Heart left ventricle (tissue), 16 donors: ENCODE data around the gene FHL2. TPM values are rescaled to one million over a fixed set of nuclear protein-coding genes. Genes with fewer than 3 reads are reported as not detected.
A peak's percentile ranks its signal among the peaks of the same experiment; 100 is the strongest.

Source experiments
- ATAC-seq, 4 donors: fragments of 200-7000 bp; cut with Tn5 transposase; one replicate each; pipeline ENCODE4 v1.9.1; 2020 to 2022; ENCODE audit warnings: moderate library complexity in 4 of 4, mild to moderate bottlenecking in 3 of 4, moderate number of reproducible peaks in 1 of 4
- DNase-seq, 5 donors: peaks; one replicate each; pipeline ENCODE4 v3.0.0-alpha.2; 2020
- H3K27ac ChIP-seq, 12 donors: fragments of 200-600 bp; sonication (generic) in 4 of 12; one replicate each; pipeline versions ENCODE4 v1.5.0 to v1.8.0; 2016 to 2022; ENCODE audit warnings: mild to moderate bottlenecking in 2 of 12
- H3K27me3 ChIP-seq, 9 donors: fragments of 200-600 bp; sonication (generic) in 2 of 9; one replicate each; pipeline versions ENCODE4 v1.5.1 to v1.8.0; 2016 to 2022; ENCODE audit warnings: mild to moderate bottlenecking in 3 of 9
- H3K36me3 ChIP-seq, 9 donors: fragments of 200-600 bp; sonication (generic) in 2 of 9; one replicate each; pipeline versions ENCODE4 v1.5.0 to v1.8.0; 2018 to 2022; ENCODE audit warnings: mild to moderate bottlenecking in 2 of 9
- H3K4me1 ChIP-seq, 12 donors: fragments of 200-600 bp; sonication (generic) in 4 of 12; one replicate each; pipeline versions ENCODE4 v1.5.0 to v1.8.0; 2016 to 2022; ENCODE audit warnings: mild to moderate bottlenecking in 3 of 12
- H3K4me3 ChIP-seq, 12 donors: fragments of 200-600 bp; sonication (generic) in 4 of 12; one replicate each; pipeline versions ENCODE4 v1.5.0 to v1.8.0; 2017 to 2022; ENCODE audit warnings: mild to moderate bottlenecking in 9 of 12, moderate library complexity in 4 of 12
- H3K9me3 ChIP-seq, 12 donors: fragments of 200-600 bp; sonication (generic) in 4 of 12; one replicate each; pipeline versions ENCODE4 v1.5.0 to v1.8.0; 2016 to 2022; ENCODE audit warnings: mild to moderate bottlenecking in 1 of 12
- POLR2A ChIP-seq, 2 donors: fragments of 450-650 bp; IDR thresholded peaks; one replicate each; pipeline ENCODE4 v1.6.1; 2017; ENCODE audit warnings: antibody characterized with exemption in 2 of 2, mild to moderate bottlenecking in 2 of 2, moderate library complexity in 2 of 2
- WGBS, 4 donors: extraction: QIAGEN DNeasy Blood & Tissue Kit in 2 of 4; methylation state at CpG; one replicate each; pipeline versions ENCODE4 v1.1.5 to v1.1.7; 2013 to 2018; 5-methylcytosine and 5-hydroxymethylcytosine counted together
- intact Hi-C, 10 donors: fragments of 100-400 bp; cut with DNase I; formaldehyde crosslinking; loops; one replicate each; pipeline versions ENCODE4 v1.11.1 to v1.14.2; 2022
- polyA plus RNA-seq, 2 donors: library from polyadenylated mRNA; stranded (reverse); fragments of 200-250 nt; gene quantifications; one replicate each; pipeline ENCODE4 v1.2.3, GENCODE V29; 2013
- total RNA-seq, 9 donors: library from RNA; depleted of rRNA in 2 of 9; stranded (reverse); fragments of >200 nt in 2 of 9; fragmentation: NEBNext Ultra II Directional in 3 of 9; extraction: Animal tissue kit (Norgen Biotek cat#: 25700) in 3 of 9; gene quantifications; one replicate each; pipeline versions ENCODE4 v1.1.0 to v1.2.4, GENCODE V29; 2016 to 2023
- TF ChIP-seq, protein P1 (sequence below), 12 donors: fragments of 200-600 bp; sonication (generic) in 4 of 12; IDR thresholded peaks; one replicate each; pipeline versions ENCODE4 v1.5.0 to v1.8.0; 2018 to 2022; ENCODE audit warnings: antibody characterized with exemption in 12 of 12, mild to moderate bottlenecking in 5 of 12
- donor health status: ischemic (EF 13 %, LVEDD 7.1; RV severe dilation, severe dysfunction).
- donor health status: healthy with polysubstance abuse.
- donor health status: DM: no; HTN: yes; CAD: no.
- donor health status: DM: no; HTN: no; CAD: no.
- donor health status: ischemic (EF 25% LVEDD 6.9; RV normal size, moderate dysfunction).
- donor health status: ischemic (EF 25% LVEDD 5.7; RV mildly dilated, moderate dysfunction).
- donor health status: healthy.
- donor health status: DM: yes; HTN: yes; CAD: no.
- donor health status: ischemic (EF 35%, LVEDD 5.7; RV mildly dilated, moderate dysfunction).
- donor health status: nonischemic (EF 11% LVEDD 7.7; RV severe dilation, severe dysfunction).
- donor health status: DM: yes; HTN: yes; CAD: no.
- donor health status: PGD.
- donor health status: ischemic (EF 29% LVEDD 5.4; RV normal size, mild dysfunction).
- donor health status: nonischemic (EF 23%, LVEDD 6.1; RV moderate dilation, normal function).

The FHL2 gene
- total and polyA plus RNA-seq, 11 donors: 649 to 4,692 (median 1,165) TPM

- DNase-seq: peak in 2 of 5 donors; percentile 39 to 40
- peaks cover 0 to 80% (median 34%) of the 10 kb centered on the region in 9 donors for H3K36me3 ChIP-seq
Observed at GRCh38 chr2:105375001-105375561, 23.8 kb downstream of the FHL2 start.

DNA sequence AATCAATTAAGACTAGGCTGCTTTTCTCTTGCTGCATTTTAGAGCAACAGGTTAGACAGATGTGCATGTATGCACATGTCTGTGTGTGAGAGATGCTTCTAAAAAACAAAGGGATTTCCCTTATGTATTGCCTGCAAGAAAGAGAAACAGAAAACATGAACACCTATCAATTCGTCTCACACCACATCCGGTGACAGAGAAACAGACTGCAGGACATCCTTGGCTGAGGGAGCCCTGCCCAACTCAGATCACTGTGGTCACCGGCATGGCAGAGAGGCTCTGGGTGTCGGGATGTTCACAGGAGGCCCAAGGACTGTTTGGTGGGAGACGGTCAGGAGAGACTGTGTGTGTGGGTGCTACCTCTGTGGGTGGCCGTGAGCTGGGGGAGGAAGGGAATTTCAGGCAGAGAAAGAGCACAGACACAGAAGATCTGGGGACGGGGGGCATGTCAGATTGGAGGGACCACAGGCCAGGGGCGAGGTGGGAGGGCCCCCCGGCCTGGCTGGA, 24.9 kb downstream of the FHL2 start:
- H3K36me3 ChIP-seq: peaks cover 0 to 88% (median 45%) of the 10 kb centered on the region in 9 donors
- intact Hi-C loops: loop anchor here in 2 of 10 donors (5.0 kb wide), 2 partner anchors 38 to 143 kb away; no protein-coding TSS in a partner anchor
- H3K4me3 ChIP-seq: no peak overlapping the region
- H3K9me3 ChIP-seq: no peaks in the 10 kb centered on the region
- DNase-seq (peak in 2 of 5 donors; percentile 24 to 53), ATAC-seq (peak; percentile 6 to 18 (median 8))
- H3K27me3 ChIP-seq: no peaks in the 10 kb centered on the region
- H3K4me1 ChIP-seq: peaks cover 3 to 100% (median 68%) of the 10 kb centered on the region in 12 donors
- WGBS, 4 donors: 49 to 63% (median 57%) methylated on average over 9 of the region's 9 CpGs
- TF ChIP-seq POLR2A (IDR thresholded peaks at IDR 0.05): no peak
- TF ChIP-seq, protein P1, sequence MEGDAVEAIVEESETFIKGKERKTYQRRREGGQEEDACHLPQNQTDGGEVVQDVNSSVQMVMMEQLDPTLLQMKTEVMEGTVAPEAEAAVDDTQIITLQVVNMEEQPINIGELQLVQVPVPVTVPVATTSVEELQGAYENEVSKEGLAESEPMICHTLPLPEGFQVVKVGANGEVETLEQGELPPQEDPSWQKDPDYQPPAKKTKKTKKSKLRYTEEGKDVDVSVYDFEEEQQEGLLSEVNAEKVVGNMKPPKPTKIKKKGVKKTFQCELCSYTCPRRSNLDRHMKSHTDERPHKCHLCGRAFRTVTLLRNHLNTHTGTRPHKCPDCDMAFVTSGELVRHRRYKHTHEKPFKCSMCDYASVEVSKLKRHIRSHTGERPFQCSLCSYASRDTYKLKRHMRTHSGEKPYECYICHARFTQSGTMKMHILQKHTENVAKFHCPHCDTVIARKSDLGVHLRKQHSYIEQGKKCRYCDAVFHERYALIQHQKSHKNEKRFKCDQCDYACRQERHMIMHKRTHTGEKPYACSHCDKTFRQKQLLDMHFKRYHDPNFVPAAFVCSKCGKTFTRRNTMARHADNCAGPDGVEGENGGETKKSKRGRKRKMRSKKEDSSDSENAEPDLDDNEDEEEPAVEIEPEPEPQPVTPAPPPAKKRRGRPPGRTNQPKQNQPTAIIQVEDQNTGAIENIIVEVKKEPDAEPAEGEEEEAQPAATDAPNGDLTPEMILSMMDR (IDR thresholded peaks at IDR 0.05): no peak
- peak overlapping the region; percentile 54 to 94 (median 78) for H3K27ac ChIP-seq

More at GRCh38 chr2:105375001-105375561, 23.8 kb downstream of the FHL2 start:
- intact Hi-C loops: loop anchor here in 1 of 10 donors (5.0 kb wide), 1 partner anchor 62 kb away; no protein-coding TSS in a partner anchor
- Histone ChIP-seq H3K4me1 (peaks cover 3 to 100% (median 69%) of the 10 kb centered on the region in 12 donors), H3K4me3 (no peak overlapping the region), H3K9me3 (no peaks in the 10 kb centered on the region), H3K27me3 (no peaks in the 10 kb centered on the region), H3K27ac (peak overlapping the region; percentile 54 to 94 (median 78))
- TF ChIP-seq, protein P1 (IDR thresholded peaks at IDR 0.05): no peak
- no peak for TF ChIP-seq POLR2A (IDR thresholded peaks at IDR 0.05)
- 20 to 31% (median 28%) methylated on average over 15 of the region's 15 CpGs for WGBS, 4 donors
- peak; percentile 4 to 12 (median 5) for ATAC-seq

GRCh38 chr2:105373344-105373781, 25.5 kb downstream of the FHL2 start:
- Histone ChIP-seq H3K9me3 (no peaks in the 10 kb centered on the region), H3K27ac (peak overlapping the region; percentile 54 to 94 (median 78)), H3K36me3 (peaks cover 0 to 88% (median 50%) of the 10 kb centered on the region in 9 donors), H3K4me1 (peaks cover 3 to 100% (median 66%) of the 10 kb centered on the region in 12 donors), H3K27me3 (no peaks in the 10 kb centered on the region), H3K4me3 (no peak overlapping the region)
- intact Hi-C loops: loop anchor here in 2 of 10 donors (5.0 kb wide), 2 partner anchors 39 to 144 kb away; no protein-coding TSS in a partner anchor
- DNase-seq: peak in 4 of 5 donors; percentile 70 to 87 (median 76)
- peak; percentile 5 to 42 (median 26) for ATAC-seq
- TF ChIP-seq, protein P1 (IDR thresholded peaks at IDR 0.05): no peak
- 40 to 58% (median 48%) methylated on average over 7 to 9 of the region's 9 CpGs for WGBS, 4 donors

- ATAC-seq (no peak), DNase-seq (peak in 1 of 5 donors; percentile 24)
- TF ChIP-seq, protein P1 (IDR thresholded peaks at IDR 0.05): no peak
- no peak for TF ChIP-seq POLR2A (IDR thresholded peaks at IDR 0.05)
- whole genome bisulfite sequencing, 4 donors: 25 to 54% (median 44%) methylated on average over 4 of the region's 4 CpGs
- no peaks in the 10 kb centered on the region for H3K27me3 ChIP-seq
- H3K4me1 ChIP-seq: peaks cover 3 to 92% (median 58%) of the 10 kb centered on the region in 12 donors
- intact Hi-C loops: loop anchor here in 3 of 10 donors (2.0 to 5.0 kb wide), 4 partner anchors 40 to 149 kb away; no protein-coding TSS in a partner anchor
- peaks cover 0 to 92% (median 62%) of the 10 kb centered on the region in 9 donors for H3K36me3 ChIP-seq
- H3K9me3 ChIP-seq: no peaks in the 10 kb centered on the region
- peak overlapping the region in 10 of 12 donors; percentile 25 to 94 (median 78) for H3K27ac ChIP-seq
- no peak overlapping the region for H3K4me3 ChIP-seq
Observed at GRCh38 chr2:105371810-105372209, 27.0 kb downstream of the FHL2 start.
